HG03432 (cell line): ENCODE data around the gene ACACB.

ENCODE experiments used
- ATAC-seq: cut with Tn5 transposase; IDR thresholded peaks from one replicate; pipeline ENCODE4 v1.9.1; 2021; ENCODE audit warnings: mild to moderate bottlenecking, moderate library complexity; ENCODE audit not compliant: unreplicated experiment

The ACACB gene

GRCh38 chr12:109247831-109248654 lies 131.7 kb downstream of the ACACB start:
- no peak for ATAC-seq

- no peak for ATAC-seq
Observed at GRCh38 chr12:109250523-109250922, 134.1 kb downstream of the ACACB start.

- ATAC-seq = no peak
Observed at GRCh38 chr12:109252799-109253198, 136.4 kb downstream of the ACACB start.

- ATAC-seq = no peak
Observed at GRCh38 chr12:109253913-109254544, 137.6 kb downstream of the ACACB start.

- ATAC-seq = no peak
Observed at GRCh38 chr12:109255377-109255776, 139.0 kb downstream of the ACACB start.

- ATAC-seq = no peak
Observed at GRCh38 chr12:109256011-109256410, 139.6 kb downstream of the ACACB start.

GRCh38 chr12:109258201-109258600 lies 141.8 kb downstream of the ACACB start:
- ATAC-seq = no peak

- ATAC-seq = no peak
Observed at GRCh38 chr12:109258607-109259544, 142.5 kb downstream of the ACACB start.

GRCh38 chr12:109259545-109259895 lies 143.1 kb downstream of the ACACB start:
- ATAC-seq = no peak

- no peak for ATAC-seq
Observed at GRCh38 chr12:109261087-109261486, 144.7 kb downstream of the ACACB start.

GRCh38 chr12:109261939-109262338 lies 145.6 kb downstream of the ACACB start:
- no peak for ATAC-seq

- no peak for ATAC-seq
Observed at GRCh38 chr12:109263439-109263838, 147.1 kb downstream of the ACACB start.

- no peak for ATAC-seq
Observed at GRCh38 chr12:109264095-109264942, 147.9 kb downstream of the ACACB start.

- no peak for ATAC-seq
Observed at GRCh38 chr12:109264943-109265650, 148.7 kb downstream of the ACACB start.

GRCh38 chr12:109266106-109266879 lies 149.9 kb downstream of the ACACB start:
- no peak for ATAC-seq

GRCh38 chr12:109267361-109267760 lies 151.0 kb downstream of the ACACB start:
- no peak for ATAC-seq

GRCh38 chr12:109268896-109269295 lies 152.5 kb downstream of the ACACB start:
- ATAC-seq = no peak

- no peak for ATAC-seq
Observed at GRCh38 chr12:109269428-109269827, 153.0 kb downstream of the ACACB start.

GRCh38 chr12:109270494-109270893 lies 154.1 kb downstream of the ACACB start:
- no peak for ATAC-seq
